ENCODE measurements around the gene TUBB. TPM values are rescaled to one million over a fixed set of nuclear protein-coding genes. Genes with fewer than 3 reads are reported as not detected.

The TUBB gene
- total and polyA plus RNA-seq, 9 of the 15 experiments (the other 6 are each of a cell fraction or from before 2014, with no cell fraction given) = 971 to 2,870 (median 1,478) TPM

GRCh38 chr6:30719791-30720737, at the start of gene TUBB (continued):
- TF ChIP-seq NCOA2 (IDR thresholded peaks at IDR 0.05; ENCODE audit: partially characterized antibody in 2 of 2) (no peak), ZFX (CRISPR knock-in tag; IDR thresholded peaks at IDR 0.05) (no peak), SMARCA5 (IDR thresholded peaks at IDR 0.05) (no peak), KHSRP (IDR thresholded peaks at IDR 0.05) (no peak), PCBP2 (IDR thresholded peaks at IDR 0.05; ENCODE audit: low read depth, low read length, poor library complexity, severe bottlenecking) (no peak), FOSL1 (tag; conservative IDR thresholded peaks at IDR 0.05) (no peak; the same call in none of the 2 replicates), TCF15 (CRISPR knock-in tag; IDR thresholded peaks at IDR 0.05) (no peak), RFX7 (CRISPR knock-in tag; IDR thresholded peaks at IDR 0.05) (no peak), KLF10 (CRISPR knock-in tag; IDR thresholded peaks at IDR 0.05) (no peak), SNAPC5 (CRISPR knock-in tag; IDR thresholded peaks at IDR 0.05) (no peak), POLR2AphosphoS2 (IDR thresholded peaks at IDR 0.05; ENCODE audit: low read length) (peak; percentile 92; the same call in 1 of the 2 replicates), POLR2B (IDR thresholded peaks at IDR 0.05; ENCODE audit: low read depth, partially characterized antibody) (peak; percentile 99), AFF1 (IDR thresholded peaks at IDR 0.05; ENCODE audit: low read depth in 1 of 2, partially characterized antibody in 2 of 2) (peak; percentile 53 to 83), BCLAF1 (IDR thresholded peaks at IDR 0.05; ENCODE audit: borderline replicate concordance in 1 of 2, control insufficient read depth in 1 of 2, low read depth in 2 of 2, low read length in 1 of 2) (no peak), FIP1L1 (IDR thresholded peaks at IDR 0.05; ENCODE audit: low read depth, low read length, poor library complexity, severe bottlenecking) (no peak), MED1 (CRISPR knock-in tag; IDR thresholded peaks at IDR 0.05; ENCODE audit: borderline replicate concordance) (no peak), TRIM28 (IDR thresholded peaks at IDR 0.05) (no peak), HNRNPH1 (optimal IDR thresholded peaks at IDR 0.05; ENCODE audit: low read depth, low read length) (no peak), ZNF584 (CRISPR knock-in tag; IDR thresholded peaks at IDR 0.05; ENCODE audit: low read depth) (no peak), HDAC1 (IDR thresholded peaks at IDR 0.05) (peak in 1 of 2 experiments; percentile 71; a peak in 1 of 4 replicates)

Measured in K562 (cell line).